Astrocyte of the spinal cord (primary cell): ENCODE results near the gene RALGPS1.
A peak's percentile ranks its signal among the peaks of the same experiment; 100 is the strongest.

Source experiments
- DNase-seq: peaks from one replicate; pipeline ENCODE4 v3.0.0; 2011; ENCODE audit warnings: low read depth, low spot score
- H3K4me3 ChIP-seq: 2 replicates; pipeline ENCODE4 v1.5.1; 2011; ENCODE audit warnings: low read depth, mild to moderate bottlenecking, low read length, moderate library complexity
- in situ Hi-C: cut with HindIII; loops from 2 replicates; pipeline ENCODE4 v1.10.0; 2017; ENCODE audit warnings: low sequenced_read_pairs
- TF ChIP-seq, protein P1 (sequence below): IDR thresholded peaks from 2 replicates; pipeline ENCODE4 v1.5.1; 2012; ENCODE audit warnings: low read depth, mild to moderate bottlenecking, low read length, inconsistent platforms

The RALGPS1 gene

GRCh38 chr9:126965541-126966428 is 51.2 kb downstream of the RALGPS1 start:
- in situ Hi-C loops: no loop called here
- TF ChIP-seq, protein P1, sequence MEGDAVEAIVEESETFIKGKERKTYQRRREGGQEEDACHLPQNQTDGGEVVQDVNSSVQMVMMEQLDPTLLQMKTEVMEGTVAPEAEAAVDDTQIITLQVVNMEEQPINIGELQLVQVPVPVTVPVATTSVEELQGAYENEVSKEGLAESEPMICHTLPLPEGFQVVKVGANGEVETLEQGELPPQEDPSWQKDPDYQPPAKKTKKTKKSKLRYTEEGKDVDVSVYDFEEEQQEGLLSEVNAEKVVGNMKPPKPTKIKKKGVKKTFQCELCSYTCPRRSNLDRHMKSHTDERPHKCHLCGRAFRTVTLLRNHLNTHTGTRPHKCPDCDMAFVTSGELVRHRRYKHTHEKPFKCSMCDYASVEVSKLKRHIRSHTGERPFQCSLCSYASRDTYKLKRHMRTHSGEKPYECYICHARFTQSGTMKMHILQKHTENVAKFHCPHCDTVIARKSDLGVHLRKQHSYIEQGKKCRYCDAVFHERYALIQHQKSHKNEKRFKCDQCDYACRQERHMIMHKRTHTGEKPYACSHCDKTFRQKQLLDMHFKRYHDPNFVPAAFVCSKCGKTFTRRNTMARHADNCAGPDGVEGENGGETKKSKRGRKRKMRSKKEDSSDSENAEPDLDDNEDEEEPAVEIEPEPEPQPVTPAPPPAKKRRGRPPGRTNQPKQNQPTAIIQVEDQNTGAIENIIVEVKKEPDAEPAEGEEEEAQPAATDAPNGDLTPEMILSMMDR: peak; percentile 96
- H3K4me3 ChIP-seq: no peak overlapping the region
- DNase-seq: peak; percentile 59

GRCh38 chr9:126971261-126971660 is 56.7 kb downstream of the RALGPS1 start:
- no peak overlapping the region for H3K4me3 ChIP-seq
- in situ Hi-C loops: no loop called here
- no peak for DNase-seq
- TF ChIP-seq, protein P1: no peak

GRCh38 chr9:126973651-126974529 is 59.3 kb downstream of the RALGPS1 start:
- TF ChIP-seq, protein P1: no peak
- no peak overlapping the region for H3K4me3 ChIP-seq
- no peak for DNase-seq
- in situ Hi-C loops: no loop called here

GRCh38 chr9:126974594-126974993 is 60.0 kb downstream of the RALGPS1 start:
- TF ChIP-seq, protein P1: no peak
- no peak overlapping the region for H3K4me3 ChIP-seq
- no peak for DNase-seq
- in situ Hi-C loops: no loop called here

GRCh38 chr9:126975327-126976220 is 61.0 kb downstream of the RALGPS1 start:
- in situ Hi-C loops: no loop called here
- H3K4me3 ChIP-seq: no peak overlapping the region
- TF ChIP-seq, protein P1: no peak

DNA sequence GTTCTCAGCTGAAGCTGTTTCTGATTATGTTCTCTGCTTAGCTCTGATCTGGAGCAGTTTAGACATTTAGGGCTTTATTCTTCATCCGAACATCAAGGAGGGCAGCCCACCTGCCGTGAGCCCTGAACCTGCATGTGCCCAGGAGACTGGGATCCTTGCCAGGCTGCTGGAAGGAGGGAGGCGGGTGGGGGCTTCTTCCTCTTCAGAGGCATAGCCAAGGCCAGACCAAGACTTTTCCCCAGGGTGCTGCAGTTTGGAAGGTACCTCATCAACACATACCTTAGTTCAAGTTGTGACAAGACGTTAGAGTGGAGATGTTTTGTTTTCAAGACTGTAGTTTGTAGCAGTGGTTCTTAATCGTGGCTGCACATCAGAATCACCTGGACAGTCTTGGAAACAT is 64.9 kb downstream of the RALGPS1 start:
- H3K4me3 ChIP-seq: no peak overlapping the region
- TF ChIP-seq, protein P1: no peak
- in situ Hi-C loops: no loop called here
- no peak for DNase-seq

More at GRCh38 chr9:126975327-126976220, 61.0 kb downstream of the RALGPS1 start:
- no peak for DNase-seq
